GM19463 (cell line): ENCODE measurements around the gene PLD1.
"Not testable (repeated sequence)": the region's sequence is repeated elsewhere in the genome, so short reads cannot be mapped to it uniquely, and the experiment has no call there.

Experiments
- ATAC-seq: cut with Tn5 transposase; IDR thresholded peaks from one replicate; pipeline ENCODE4 v1.9.1; 2021; ENCODE audit warnings: mild to moderate bottlenecking, moderate library complexity; ENCODE audit not compliant: unreplicated experiment

Gene PLD1

DNA sequence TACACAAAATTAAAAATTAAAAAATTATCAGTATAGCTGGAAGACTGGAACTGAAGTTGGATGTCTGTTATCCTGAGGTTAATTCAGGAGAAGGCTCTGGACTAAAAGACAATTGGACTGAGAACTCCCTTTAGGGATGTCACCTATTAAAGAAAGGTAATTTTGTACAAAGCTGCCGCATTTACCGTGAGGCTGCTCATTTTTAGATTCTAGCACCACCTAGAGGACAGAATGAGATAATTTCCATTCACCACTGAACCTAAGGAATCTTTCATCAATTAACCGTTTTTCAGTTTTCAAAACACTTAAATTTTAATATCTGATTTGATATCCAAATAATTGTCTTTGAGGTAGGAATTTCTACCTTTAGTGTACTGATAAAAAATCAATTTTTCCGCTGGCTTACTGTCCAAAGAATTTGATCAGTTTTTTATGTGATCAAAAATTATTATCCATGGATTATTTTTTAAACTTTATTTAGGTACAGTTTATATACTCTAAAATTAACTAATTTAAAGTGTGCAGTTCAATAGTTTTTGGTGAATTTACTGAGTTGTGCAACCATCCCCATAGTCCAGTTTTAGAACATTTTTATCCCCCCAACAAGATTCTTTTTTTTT is 243.4 kb downstream of the PLD1 start:
- no peak for ATAC-seq

DNA sequence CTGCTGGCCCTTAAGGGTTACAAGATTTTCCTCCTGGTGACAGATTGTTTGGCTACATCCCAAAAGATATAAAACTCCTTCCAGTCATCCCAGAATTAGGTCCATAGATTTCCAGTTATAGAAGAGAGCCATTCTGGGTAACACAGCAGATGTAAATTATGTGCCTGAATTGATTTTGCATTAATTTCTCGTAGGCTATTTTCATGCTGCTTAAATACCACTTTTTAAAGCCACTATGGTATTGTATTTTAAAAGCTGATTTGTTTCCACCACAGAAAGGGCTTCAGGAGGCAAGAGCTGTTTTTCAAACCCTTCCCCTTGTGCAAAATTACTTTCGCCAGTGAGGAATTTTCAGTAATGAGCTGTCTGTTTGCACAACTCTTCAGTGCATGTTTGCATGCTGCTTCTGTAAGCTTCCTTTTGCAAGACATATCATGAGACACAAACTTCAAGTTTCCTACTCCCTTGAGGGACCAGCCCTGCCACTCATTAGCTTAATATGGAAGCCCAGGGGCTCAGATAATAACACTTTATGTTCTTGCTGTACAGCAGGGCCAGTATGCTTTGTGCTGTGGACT is 244.7 kb downstream of the PLD1 start:
- no peak for ATAC-seq

DNA sequence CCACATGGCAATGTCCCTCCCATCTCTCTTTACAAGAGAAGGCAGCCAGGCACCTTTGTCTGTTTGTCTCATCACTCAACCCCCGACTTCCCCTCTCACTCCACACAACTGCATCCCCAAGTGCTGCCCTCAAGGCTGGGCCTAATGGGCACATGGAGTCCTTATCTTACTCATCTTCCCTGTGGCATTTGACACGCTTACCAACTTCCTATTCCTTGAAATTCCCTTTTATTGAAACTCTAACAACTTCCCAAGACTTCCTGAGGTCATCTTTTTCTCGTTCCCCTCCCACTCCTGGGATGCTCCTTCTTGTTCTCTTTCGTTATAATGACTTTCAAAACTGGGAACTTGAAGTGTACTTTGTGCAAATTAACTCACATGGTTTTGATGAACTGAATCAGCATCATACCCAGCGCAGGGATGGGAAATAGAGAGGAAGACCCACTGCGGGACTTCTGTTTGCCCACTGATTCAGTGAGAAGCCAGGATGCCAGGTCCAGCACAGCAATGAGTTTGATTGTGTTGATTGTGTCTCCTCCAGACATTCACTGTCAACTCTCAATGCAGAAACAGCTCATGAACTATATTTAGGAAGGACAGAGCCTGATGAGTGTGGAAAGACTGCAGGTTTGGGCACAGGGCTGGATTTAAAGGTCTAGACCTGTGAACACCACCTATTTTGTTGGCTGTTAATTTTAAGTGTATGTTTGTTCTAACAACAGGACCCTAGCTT is 245.4 kb downstream of the PLD1 start:
- ATAC-seq: no peak

DNA sequence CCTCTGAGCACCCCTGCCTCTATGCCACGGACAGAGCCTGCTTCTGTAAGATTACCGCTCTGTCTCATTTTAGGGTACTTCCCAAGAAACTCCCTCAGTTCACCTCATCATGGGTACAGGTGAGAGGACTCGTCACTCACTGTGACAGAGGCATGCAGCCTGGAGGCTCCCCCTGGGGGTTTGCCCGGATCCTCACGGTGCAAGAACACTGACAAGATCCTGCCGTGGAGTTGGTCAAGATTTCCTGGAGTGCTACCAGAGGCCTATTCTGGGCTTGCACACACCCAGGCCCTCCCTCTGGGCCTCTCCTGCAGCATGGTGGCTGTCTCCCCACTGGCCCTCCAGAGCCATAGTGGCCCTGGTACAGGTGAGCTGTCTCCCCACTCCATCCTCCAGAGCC is 247.0 kb downstream of the PLD1 start:
- no peak for ATAC-seq

DNA sequence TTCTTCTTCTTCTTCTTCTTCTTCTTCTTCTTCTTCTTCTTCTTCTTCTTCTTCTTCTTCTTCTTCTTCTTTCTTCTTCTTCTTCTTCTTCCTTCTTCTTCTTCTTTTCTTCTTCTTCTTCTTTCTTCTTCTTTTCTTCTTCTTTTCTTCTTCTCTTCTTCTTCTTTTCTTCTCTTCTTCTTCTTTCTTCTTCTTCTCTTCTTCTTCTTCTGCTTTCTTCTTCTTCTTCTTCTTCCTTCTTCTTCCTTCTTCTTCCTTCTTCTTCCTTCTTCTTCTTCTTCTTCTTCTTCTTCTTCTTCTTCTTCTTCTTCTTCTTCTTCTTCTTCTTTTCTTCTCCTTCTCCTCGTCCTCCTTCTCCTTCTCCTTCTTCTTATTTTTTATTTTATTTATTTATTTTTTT is 247.8 kb downstream of the PLD1 start:
- not testable (repeated sequence) for ATAC-seq

DNA sequence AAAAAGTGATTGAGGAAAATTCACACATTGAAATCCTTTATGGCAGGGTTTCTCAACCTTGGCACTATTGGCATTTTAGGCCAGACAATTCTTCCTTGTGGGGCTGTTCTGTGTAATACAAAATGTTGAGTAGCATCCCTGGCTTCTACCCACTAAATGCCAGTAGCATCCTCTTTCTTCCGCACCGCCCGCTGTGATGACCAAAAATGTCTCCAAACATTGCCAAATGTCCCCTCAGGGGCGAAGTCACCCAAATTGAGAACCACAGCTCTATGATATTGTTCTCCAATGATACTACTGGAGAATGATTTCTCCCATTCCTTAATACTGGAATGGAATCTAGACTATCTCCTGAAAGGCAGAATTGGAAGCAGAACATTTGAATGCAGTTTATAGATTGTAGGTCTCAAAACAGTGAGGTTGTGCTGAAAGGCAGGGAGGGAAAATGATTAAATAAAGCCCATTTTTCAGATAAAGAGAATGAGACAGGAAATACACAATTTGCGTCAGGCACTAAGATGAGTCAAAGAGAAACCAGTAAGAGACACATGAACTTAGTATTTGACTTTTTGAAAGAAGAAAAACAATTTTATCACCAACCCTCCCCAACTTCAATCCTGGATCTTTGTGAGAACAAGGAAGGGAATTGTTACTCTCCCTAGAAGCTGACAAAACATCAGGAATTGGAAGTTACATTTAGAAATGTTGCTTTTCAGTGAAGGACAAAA is 248.5 kb downstream of the PLD1 start:
- no peak for ATAC-seq

DNA sequence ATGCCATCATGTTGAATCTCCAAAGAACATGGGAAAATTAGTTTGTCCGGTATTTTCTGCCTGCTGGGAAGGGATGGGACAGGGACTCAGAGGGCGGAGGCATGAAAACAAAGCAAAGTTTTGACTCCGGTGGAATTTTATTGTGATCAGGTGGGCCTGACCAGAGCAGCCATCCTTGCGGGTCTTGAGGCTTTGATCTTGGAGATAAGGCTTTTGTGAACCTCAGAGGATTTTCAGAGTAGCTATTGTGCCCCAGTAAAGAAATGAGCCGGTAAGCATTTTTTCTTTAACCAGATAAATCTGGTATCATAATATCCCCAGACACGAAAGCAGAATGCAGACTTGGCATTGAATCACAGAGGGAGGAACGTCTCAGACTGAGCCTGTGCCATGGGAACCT is 250.7 kb downstream of the PLD1 start:
- ATAC-seq: no peak

DNA sequence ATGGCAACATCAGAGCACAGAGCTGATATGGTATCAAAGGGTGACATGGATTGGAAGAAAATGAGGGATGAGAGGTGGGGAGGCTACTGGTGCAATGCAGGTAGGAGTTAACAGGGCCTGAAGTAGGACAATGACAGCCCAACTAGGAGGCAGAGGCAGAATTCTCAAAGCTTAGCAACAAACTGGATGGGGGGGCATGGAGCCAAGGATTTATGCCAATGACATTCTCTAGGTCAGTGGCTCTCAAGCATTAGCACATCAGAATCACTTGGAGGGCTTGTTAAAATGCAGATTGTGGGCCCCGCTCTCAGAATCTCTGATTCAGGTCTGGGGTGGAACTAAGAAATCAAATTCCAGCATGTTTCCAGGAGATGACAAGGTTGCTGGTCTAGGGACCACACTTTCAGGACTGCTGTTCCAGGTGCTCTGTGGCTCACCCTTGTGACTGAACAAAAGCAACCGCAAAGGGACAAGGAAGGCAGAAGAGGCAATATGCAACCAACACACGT is 252.0 kb downstream of the PLD1 start:
- ATAC-seq: no peak

DNA sequence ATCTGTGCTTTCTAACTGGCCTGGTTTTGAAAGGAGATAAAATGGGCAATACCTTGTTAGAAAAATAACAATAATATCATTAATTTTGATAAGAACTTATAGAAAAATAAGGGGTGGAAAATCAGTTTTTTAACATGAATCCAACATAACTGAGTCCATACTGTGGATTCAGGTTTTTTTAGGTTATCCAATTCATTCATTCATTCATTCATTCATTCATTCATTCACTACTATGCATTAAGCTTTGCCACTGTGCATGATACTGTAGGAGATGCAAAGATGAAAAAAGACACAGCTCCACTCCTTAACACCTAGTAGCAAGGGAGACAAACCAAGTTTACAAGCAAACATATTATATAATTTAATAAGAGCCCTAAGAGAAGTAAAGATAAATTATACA is 253.1 kb downstream of the PLD1 start:
- ATAC-seq: no peak

DNA sequence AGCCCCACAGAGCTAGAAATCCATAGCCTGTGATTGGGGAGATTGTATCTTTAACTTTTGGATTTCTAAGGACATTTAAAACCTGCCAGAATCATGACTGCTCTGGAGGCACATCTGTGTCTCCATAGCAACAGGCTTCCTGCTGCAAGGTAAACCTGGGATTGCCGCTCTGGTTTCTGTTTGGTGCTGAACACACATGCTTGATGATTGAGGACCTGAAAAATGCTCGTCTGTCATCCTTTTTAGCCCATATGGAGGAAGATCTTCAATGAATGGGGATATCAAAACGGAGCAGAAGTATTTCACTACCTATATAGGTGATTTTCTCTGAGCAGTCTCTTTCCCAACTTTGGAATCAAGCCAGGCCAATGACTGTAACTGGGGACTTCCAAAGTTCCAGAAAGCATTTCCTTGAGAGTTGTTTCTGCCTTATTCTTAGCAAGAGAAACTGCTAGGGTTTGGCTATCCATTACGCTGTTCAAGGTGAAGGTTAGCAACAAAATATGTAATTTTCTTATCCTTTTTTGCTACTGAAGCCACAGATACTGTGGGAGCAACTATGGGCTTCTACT is 253.6 kb downstream of the PLD1 start:
- ATAC-seq: no peak

DNA sequence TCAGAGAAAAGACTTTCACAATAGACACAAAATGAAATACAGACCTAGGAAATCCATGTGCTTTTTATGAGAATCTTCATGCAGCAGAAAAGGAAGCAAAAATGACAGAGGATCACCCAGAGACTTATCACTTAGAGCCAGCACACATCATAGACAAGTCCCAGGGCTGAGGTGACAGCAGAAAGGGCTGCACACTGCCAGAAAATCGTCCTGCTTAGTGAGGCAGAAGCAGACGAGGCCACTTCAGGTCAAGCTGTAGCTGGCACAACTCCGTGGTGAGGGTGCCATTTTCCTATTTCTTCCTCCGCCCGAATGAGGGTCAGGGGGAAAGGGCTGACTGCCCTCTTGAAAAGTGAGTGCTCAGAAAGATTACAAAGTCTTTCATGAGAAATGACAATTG is 254.1 kb downstream of the PLD1 start:
- no peak for ATAC-seq

DNA sequence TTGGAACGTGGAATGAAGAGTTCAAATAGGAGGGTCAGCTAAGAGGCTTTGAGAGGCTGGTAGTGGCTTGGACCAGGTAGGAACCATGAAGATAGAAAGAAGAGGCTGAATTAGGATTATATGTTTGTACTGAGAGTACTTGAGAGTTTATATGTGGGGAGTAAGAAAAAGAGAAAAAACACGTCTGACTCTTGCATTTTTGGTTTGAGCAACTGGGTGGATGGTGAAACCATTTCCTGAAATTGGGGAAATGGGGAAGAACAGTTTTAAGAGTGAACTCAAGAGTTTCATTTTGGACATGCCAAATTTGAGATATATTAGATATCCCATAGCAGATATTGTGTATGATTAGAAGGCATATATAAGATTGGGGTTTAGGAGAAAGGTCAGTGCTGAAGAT is 257.2 kb downstream of the PLD1 start:
- ATAC-seq: no peak

DNA sequence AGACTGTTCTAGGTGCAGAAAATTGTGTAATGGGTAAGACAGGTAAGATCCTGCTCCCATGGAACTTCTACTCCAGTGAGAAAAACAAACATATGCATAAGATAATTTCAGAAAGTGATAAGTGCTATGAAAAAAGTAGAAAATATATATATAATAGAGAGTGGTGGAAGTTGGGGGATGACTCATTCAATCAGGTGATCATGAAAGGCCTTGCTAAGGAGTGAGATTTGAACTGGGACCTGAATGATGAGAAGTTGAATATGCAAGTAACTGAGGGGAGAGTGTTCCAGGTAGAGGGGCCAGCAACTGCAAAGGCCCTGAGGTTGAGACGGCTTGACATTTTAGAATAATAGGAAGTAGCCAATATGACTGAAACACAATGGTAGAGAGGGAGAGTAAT is 257.8 kb downstream of the PLD1 start:
- ATAC-seq: no peak

DNA sequence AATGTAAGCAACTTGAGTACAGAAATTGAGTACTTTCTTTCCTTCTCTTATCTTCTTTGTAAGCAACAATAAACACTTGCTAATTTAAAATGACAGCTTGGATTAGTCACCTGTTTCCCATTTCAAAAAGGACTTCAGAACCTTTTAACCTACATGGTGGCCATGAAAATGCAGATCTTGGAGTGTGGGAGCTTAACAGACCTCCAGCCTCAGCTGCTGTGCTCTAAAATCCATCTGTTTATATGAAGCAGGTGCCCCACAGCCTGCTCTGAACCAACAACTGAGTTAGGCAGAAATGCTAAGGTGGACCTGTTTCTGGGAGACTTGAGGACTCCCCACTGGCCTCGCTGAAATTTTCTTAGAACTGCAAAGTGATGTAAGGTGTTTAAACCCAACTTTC is 259.0 kb downstream of the PLD1 start:
- no peak for ATAC-seq
